ENCODE results near the gene FCHSD2.

FCHSD2 gene

DNA sequence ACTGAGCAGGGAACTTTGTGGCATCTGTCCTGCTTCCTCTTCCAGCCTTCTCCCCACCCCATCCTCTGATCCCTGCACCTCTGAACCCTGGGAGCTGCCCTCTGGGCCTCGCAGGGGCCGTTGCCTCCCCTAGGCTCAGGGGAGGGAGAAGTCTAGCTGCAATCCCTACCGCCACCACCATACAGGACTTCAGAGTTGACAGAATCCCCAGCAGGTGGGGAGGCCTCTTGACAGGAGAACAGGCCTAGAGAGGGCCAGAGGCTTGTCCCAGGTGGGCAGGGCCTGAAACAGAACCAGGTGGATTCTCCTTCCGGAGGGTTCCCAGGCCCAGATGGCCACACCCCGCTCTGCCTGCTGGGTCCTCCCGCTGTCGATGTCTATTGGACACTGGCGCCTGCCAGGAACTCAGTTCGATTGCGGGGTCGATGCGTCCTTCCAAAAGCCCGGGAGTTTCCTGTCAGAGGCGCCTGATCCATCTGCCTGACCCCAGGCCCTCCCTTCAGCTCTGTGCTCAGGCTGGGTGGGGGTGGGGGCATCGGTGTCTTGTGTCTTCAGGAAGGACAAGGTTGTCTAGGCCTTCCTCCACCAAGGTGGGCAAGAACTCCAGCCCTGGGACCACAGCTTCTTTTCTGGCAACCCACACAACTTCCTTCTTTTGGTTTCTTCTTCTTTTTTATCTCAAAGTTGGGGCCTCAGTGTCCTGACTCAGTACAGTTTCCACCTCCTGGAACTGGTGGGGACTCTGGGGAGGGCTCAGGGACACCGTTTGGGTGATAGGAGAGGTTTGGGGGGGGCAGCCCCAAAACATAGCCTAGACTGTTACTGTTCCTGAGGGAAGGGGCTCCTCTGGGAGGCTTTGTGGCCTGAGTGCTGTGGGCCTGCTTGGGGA is 354.7 kb downstream of the FCHSD2 start:
- DNase-seq = no peak
